Activated CD4-positive, alpha-beta T cell treated with anti-CD3 and anti-CD28 coated beads for 4 hours (primary cell): ENCODE results near the gene RAG1.
"Not testable (repeated sequence)": the region's sequence is repeated elsewhere in the genome, so short reads cannot be mapped to it uniquely, and the experiment has no call there.

ENCODE experiments used
- DNase-seq, 2 donors: peaks; one replicate each; pipeline ENCODE4 v3.0.0-alpha.2; 2020

Gene RAG1

DNA sequence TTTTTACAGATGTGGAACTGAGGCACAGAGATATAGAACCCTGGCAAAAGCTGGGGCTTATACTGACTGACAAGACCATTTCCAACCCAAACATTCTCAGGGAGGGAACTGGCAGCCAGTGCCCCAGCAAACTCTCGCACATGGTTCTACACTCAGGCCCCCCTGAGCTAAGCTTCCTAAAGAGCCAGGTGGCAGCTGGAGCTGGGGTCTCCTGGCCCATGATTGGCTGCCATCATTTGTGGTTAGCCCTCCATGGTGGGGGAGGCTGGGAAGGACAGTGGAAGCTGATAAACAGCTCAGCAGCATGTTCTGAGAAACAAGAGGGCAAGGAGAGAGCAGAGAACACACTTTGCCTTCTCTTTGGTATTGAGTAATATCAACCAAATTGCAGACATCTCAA is at the start of gene RAG1:
Gene RAG1 (plus strand): TSS at position 314 of the 400 bp plus-strand sequence. CDS start 5,298 bp downstream, outside the sequence.
- DNase-seq, result no peak

DNA sequence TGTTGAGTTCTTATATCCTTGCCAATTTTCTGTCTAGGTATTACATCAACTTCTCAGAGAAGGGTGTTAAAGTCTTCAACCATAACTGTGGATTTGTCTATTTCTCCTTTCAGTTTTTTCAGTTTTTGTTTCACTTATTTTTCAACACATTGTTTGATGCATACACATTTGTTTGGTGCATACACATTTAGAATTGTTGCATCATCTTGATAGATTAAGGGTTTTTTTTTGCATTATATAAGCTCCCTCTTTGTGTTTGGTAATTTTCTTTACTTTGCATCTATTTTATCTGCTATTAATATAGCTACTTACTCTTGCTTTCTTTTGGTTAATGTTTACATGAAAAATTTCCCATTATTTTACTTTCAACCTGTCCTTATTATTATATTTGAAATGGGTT is 37.0 kb upstream of the RAG1 start:
- no peak for DNase-seq

DNA sequence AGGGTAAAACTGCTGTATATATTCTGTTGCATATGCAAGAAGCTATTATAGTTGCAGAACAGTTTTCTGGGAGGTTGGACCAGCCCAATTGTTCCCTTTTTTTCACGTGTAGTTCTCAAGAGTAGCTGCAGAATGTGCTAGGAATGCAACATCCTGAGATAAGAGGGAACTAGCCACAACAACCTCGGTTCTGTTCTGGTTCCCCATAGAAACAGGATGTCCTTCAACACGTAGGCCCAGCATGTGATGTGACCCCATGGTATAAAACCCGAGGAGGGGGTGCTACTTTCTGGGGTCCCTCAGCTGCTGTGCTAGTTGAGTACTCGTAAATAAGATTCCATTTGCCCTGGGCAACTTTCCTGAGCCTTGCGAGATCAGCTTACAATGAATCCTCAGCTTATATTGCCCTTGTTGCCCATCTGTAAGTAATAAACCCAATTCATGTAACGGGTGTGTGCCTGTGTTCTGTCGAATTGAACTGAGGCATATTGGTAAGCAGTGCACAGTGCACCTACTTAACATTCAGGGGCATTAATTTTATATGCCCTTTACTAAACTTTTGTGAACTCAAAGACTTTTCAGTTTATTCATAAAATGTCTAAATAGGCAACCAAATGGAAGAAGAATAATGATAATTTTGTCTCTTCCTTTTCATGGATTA is 34.7 kb upstream of the RAG1 start:
- DNase-seq, result no peak

DNA sequence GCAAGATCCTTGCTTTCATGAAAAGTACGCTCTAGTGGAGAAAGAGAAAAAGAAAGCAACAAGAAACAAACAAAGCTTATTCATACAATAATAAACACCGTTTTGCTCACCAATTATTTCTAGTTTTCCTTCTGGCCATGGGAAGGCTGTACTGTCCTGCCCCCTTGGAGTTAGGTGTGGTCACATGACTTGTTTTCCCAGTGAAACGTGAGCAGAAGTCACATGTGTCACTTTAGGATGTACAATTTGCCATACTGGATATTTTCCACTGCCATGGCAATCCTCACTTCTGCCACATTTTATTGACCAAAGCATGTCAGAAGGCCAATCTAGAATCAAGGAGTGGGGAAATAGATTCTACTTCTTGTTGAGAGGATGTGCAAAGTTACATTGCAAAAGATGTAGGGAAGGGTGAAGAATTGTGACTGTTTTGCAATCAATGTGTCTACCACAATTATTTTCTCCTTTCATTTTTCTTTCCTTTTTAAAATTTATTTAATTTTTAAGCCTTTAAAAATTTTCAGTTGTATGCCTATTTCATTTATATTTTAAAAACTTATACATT is 33.4 kb upstream of the RAG1 start:
- DNase-seq, result no peak

DNA sequence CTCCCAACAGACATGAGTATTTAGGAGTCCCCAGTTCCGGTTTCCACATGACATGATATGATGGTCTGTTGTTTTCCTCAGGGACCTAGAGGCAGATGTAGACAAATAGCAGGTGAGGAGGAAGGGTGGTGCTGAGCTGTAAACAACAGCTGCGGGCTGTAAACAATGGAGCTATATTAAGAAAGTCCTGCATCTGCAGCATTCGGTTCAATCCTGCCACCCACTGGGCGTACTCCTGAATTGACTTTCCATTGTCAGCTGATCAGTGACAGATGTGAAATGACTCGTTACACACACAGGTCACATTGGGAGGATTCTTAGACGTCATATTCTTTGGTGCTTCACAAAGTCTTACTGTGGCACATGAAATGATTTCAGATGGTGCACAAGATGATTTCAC is 26.8 kb upstream of the RAG1 start:
- DNase-seq, result no peak

DNA sequence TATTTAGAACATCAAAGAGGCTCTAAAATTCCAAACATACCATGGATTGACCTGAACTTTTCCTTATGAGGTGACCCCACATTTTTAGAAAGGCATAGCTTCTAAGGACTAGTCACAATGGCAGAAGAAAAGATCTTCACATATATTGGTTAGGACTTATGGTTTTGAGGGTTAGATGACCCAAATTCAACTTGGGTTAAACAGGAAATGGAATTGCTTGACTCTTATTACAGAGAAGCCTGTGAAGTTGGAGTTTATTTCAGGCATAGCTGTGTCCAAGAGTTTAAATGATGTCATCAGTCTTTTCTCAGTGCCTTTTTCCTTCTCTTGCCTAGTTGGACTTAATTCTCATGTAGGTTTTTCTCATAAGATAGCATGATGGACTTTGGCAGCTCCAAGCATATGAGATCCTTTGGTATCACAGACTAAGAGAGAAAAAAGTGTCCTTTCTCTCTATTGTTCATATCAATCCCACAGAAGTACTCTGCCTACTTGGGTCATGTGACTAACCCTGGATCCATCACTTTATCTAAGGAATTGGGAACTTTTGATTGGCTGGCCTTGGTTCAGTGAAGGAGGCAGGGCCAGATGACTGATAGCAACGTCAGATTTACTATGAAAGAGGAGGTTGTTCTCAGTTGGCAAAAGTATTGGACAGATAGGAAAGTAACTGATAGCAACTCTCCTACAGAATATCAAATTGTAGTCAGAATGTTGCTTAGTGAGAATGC is 17.3 kb upstream of the RAG1 start:
- no peak for DNase-seq

DNA sequence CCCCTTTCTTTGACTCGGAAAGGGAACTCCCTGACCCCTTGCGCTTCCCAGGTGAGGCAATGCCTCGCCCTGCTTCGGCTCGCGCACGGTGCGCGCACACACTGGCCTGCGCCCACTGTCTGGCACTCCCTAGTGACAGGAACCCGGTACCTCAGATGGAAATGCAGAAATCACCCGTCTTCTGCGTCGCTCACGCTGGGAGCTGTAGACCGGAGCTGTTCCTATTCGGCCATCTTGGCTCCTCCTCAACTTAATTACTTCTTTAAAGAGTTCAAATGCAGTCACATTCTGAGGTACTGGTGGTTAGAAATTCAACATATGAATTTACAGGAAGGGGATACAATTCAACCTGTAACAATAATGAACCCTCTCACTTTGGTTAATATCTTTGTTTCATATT is 10.4 kb upstream of the RAG1 start:
- DNase-seq, result not testable (repeated sequence)

DNA sequence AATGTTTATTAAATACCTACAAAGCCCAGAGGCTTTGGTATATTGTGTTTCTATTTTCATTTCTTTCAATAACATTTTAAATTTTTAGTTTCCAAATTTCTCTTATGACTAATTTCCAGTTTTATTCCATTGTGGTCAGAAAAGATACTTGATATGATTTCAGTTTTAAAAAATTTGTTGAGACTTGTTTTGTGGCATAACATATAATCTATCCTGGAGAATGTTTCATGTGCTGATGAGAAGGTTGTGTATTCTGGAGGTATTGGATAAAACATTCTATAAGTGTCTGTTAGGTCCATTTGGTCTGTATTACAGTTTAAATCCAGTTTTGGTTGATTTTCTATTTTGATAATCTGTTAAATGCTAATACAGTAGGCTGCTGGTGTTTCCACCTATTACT is 9.8 kb upstream of the RAG1 start:
- no peak for DNase-seq

DNA sequence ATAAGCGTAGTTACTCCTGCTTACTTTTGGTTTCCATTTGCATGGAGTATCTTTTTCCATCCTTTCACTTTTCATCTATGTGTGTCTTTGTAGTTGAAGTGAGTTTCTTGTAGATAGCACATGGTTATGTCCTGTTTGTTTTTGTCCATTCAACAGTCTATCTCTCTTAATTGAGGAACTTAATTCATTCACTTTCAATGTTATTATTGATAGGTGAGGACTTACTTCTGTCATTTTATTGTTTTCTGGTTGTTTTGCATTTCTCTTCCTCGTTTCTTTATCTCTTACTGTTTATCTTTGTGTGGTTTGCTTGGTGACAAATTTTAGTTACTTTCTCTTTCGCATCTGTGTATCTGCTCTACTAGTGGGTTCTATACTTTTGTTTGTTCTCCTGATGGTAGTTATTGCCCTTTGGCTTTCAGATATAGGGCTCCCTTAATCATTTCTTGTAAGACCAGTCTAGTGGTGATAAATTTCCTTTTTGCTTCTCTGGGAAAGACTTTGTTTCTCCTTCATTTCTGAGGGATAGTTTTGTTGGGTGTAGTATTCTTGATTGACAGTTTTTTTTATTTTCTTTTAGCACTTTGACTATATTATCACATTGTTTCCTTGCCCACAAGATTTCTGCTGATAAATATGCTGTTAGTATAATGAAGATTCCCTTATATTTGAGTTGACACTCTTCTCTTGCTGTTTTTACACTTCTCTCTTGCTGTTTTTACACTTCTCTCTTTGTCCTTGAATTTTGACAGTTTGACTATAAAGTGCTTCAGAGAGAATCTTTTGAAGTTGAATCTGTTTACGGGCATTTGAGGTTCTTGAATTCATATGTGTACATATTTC is 9.0 kb upstream of the RAG1 start:
- no peak for DNase-seq

DNA sequence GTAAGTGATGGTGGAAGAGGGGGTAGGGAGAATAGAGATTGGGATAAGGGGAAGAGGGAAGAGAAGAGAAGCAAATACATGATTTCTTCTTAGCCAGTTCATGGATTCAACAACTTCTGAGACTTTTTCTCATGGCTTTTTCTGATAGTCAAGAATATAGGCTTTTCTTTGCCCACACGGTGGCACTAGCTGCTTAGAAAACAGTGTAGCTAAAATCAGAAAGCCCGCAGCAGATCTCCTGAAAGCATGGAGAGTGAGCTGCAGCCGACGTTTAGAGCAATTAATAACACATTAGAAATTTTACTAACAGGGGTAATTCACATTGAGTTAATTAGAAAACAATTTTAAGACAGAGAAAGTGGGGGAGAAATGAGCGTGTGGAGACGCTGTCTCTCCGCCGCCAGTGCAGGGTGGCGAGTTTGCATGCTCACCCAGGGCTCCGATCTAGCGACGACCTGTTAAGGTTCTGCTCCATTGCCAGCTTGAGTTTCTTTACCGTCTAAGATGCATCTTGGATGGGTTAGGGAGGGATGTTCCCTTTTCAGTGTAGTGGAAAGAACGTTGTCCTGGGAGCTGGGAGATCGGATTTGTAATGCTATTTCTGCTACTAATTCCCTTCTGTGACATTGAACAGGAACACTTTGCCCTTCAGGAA is 3.3 kb upstream of the RAG1 start:
- peak; percentile 12 to 39 for DNase-seq

DNA sequence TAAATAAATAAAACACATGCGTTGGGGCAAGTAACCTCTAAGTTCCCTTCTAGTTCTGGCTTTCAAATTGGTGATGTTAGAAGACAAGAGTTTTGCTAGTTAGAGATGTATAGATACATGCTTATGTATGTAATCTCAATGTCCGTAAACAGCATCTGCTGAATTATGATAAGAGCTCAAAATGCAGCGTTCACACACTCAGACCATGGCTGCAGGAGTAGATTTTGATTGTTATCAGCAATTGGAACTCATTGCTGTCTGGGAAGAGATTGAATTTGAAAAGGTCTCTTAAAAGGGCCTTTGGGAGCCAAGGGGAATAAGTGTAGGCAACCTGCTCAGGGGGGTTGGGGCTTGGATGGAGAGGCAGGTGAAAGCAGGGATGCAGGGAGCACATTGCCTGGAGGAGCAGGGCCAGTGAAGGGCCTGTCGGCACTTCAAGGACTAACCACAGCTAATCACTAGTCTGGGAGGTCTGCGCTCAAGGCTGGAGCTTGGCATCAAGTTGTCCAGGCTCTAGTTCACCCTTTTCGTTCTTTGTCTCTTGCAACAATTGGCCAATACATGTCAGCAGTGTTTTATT is 2.7 kb upstream of the RAG1 start:
- no peak for DNase-seq

DNA sequence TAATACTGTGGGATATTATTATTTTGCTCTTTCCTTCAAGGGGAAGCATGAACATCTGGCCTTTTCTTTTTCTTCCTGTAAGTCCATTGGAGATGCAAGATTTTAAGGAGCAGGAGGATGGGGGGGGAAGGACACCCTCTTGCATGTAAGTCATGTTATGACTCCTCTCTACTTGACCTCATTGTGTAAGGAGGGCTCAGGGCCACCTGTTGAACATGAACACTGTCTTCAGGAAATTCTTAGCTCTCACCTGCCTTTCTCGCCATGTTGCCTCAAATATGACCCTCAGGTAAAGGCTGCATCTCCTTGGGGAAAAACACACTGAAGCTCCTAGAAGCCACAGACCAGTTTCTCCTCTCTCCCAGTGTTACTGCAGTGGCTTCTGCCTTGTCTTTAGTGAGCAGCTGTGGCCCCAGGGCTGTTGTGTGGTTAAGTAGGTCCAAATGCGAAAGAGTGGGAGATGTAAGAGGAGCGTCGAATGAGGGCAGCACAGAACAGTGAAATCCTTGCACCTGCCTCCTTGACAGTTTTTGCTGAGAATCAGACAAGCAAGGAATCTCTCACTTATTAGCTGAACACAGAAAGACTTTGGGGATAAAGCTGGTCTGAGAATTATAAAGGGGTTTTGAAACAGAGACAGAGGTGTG is 1.3 kb upstream of the RAG1 start:
- no peak for DNase-seq

DNA sequence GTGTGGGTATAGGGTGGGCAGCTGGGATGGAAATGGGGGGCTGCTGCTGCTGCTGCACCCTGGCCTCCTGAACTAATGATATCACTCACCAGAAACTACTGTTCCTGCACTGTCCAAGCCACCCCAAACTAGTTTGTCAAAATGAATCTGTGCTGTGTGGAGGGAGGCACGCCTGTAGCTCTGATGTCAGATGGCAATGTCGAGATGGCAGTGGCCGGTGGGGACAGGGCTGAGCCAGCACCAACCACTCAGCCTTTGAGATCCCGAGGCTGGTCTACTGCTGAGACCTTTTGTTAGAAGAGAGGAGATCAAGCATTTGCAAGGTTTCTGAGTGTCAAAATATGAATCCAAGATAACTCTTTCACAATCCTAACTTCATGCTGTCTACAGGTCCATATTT is 1.3 kb downstream of the RAG1 start:
- no peak for DNase-seq

DNA sequence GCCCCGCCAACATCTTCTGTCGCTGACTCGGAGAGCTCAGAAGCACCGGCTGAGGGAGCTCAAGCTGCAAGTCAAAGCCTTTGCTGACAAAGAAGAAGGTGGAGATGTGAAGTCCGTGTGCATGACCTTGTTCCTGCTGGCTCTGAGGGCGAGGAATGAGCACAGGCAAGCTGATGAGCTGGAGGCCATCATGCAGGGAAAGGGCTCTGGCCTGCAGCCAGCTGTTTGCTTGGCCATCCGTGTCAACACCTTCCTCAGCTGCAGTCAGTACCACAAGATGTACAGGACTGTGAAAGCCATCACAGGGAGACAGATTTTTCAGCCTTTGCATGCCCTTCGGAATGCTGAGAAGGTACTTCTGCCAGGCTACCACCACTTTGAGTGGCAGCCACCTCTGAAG is 6.7 kb downstream of the RAG1 start:
- DNase-seq, result no peak

DNA sequence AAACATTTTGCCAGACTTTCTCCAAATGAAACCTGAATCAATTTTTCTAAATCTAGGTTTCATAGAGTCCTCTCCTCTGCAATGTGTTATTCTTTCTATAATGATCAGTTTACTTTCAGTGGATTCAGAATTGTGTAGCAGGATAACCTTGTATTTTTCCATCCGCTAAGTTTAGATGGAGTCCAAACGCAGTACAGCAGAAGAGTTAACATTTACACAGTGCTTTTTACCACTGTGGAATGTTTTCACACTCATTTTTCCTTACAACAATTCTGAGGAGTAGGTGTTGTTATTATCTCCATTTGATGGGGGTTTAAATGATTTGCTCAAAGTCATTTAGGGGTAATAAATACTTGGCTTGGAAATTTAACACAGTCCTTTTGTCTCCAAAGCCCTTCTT is 9.6 kb downstream of the RAG1 start:
- no peak for DNase-seq

DNA sequence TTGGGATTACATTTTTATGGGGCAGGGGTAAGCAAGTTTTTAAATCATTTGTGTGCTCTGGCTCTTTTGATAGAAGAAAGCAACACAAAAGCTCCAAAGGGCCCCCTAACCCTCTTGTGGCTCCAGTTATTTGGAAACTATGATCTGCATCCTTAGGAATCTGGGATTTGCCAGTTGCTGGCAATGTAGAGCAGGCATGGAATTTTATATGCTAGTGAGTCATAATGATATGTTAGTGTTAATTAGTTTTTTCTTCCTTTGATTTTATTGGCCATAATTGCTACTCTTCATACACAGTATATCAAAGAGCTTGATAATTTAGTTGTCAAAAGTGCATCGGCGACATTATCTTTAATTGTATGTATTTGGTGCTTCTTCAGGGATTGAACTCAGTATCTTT is 10.1 kb downstream of the RAG1 start:
- no peak for DNase-seq

DNA sequence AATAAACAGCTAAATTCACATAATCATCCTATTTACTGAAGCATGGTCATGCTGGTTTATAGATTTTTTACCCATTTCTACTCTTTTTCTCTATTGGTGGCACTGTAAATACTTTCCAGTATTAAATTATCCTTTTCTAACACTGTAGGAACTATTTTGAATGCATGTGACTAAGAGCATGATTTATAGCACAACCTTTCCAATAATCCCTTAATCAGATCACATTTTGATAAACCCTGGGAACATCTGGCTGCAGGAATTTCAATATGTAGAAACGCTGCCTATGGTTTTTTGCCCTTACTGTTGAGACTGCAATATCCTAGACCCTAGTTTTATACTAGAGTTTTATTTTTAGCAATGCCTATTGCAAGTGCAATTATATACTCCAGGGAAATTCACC is 10.7 kb downstream of the RAG1 start:
- no peak for DNase-seq

DNA sequence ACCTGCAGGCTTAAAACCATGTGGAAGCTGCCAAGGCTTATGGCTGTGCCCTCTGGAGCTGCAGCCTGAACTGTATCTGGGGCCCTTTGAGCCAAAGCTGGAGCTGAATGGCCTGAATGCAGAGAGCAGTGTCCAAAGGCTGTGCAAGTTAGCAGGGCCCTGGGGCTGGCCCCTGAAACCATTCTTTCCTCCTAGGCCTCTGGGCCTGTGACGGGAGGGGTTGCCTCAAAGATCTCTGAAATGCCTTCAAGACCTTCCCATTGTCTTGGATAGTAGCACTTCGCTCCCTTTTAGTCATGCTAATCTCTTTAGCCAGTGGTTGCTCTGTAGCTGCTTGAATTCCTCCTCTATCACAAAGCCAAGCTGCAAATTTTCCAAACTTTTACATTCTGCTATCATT is 13.7 kb downstream of the RAG1 start:
- no peak for DNase-seq

DNA sequence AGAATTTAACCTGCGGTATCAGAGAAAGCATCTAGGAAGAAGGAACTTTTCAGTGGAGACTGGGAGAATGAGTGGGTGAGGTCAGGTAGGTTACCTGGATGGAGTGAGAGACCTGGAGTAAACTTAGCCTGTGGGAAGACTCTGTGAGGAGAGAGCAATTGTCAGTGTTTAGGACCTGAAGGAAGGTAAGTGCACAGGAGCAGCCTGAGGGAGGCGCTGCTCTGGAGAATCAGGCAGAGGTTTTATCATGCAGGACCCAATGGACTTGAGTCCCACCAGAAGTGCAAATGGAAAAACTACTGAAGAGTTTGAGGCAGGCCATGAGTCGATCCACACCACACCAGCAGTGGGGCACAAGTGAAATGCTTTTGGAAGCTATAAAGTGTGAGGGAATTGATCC is 15.9 kb downstream of the RAG1 start:
- DNase-seq, result no peak

DNA sequence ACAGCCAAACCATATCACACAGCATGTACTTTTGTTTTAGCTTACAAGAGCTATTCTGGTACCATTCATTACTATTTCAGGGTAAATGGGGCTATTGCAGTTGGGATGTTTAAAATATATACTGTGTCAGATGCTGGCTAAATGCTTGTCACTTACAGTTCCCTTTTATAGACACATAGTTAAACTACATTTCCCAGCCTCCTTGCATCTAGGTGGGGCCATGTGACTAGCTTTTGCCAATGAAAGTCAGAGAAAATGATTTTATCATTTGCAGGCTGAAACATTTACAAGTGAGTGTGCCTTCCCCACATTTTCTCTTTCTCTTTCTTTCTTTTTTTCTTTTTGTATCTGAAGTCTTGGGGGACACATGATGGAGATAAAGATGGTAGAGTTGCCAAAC is 18.7 kb downstream of the RAG1 start:
- DNase-seq, result no peak

DNA sequence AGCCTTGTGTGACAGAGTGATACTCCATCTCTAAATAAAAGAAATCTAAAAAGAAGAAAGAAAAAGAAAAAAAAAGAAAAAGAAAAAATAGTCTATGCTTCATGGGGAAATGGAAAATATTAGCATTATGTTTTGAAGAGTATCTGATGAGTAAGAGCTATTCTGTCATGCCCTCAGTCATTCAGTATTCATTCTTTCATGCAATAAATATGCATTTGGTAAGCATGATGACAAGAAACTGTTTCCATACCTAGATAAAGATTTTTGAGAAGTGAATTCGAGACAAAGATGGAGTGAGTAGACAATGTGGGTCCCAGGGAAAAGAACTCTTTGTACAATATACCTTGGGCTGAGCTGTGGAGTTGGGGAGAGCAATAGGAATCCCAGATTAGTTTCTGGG is 20.3 kb downstream of the RAG1 start:
- no peak for DNase-seq

DNA sequence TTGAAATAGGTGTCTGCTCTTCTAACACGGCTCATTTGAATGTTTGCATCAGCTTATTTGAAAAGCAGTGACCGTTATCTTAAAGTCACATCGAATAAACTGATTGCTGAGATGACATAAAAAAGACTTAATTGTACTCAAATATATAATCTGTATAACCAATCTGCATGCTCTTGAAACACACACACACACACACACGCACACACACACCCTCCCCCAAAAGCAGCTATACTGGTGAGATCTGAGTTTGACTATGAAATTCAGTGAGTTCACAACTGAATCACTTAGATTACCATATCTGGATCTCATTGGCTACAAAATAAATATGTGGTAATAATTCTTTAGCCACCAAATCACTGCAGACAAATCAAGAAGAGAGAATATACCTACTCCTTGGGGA is 22.7 kb downstream of the RAG1 start:
- no peak for DNase-seq
